DOHH2 (cell line): ENCODE results near the gene ACTN1.

Experiments
- EZH2phosphoT487 ChIP-seq: fragments of 200-600 bp; sonication (generic); IDR thresholded peaks from 2 replicates; pipeline ENCODE4 v1.6.1; 2017; ENCODE audit warnings: borderline replicate concordance, mild to moderate bottlenecking, antibody characterized with exemption, low read length, moderate library complexity, mixed read lengths
- TF ChIP-seq, protein P1 (sequence below): fragments of 200-600 bp; sonication (generic); IDR thresholded peaks from one replicate; pipeline ENCODE4 v1.5.1; 2014; ENCODE audit warnings: antibody characterized with exemption, mild to moderate bottlenecking, low read depth, low read length; ENCODE audit not compliant: poor library complexity, severe bottlenecking

- TF ChIP-seq, protein P1, sequence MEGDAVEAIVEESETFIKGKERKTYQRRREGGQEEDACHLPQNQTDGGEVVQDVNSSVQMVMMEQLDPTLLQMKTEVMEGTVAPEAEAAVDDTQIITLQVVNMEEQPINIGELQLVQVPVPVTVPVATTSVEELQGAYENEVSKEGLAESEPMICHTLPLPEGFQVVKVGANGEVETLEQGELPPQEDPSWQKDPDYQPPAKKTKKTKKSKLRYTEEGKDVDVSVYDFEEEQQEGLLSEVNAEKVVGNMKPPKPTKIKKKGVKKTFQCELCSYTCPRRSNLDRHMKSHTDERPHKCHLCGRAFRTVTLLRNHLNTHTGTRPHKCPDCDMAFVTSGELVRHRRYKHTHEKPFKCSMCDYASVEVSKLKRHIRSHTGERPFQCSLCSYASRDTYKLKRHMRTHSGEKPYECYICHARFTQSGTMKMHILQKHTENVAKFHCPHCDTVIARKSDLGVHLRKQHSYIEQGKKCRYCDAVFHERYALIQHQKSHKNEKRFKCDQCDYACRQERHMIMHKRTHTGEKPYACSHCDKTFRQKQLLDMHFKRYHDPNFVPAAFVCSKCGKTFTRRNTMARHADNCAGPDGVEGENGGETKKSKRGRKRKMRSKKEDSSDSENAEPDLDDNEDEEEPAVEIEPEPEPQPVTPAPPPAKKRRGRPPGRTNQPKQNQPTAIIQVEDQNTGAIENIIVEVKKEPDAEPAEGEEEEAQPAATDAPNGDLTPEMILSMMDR = no peak
- TF ChIP-seq EZH2phosphoT487 = peak; percentile 80
These were observed 760 bp downstream of the ACTN1 start for GRCh38 chr14:68978172-68978911.
